NCI-H446 (cell line): Measurements from ENCODE around the gene RBM10.

Experiments
- DNase-seq, 2 experiments: peaks; one replicate each; lab custom pipeline; 2025; lab: John Stamatoyannopoulos, UW

The RBM10 gene

GRCh38 chrX:47217121-47217851, 72.3 kb downstream of the RBM10 start:
- DNase-seq = peak in 1 of 2 experiments; percentile 50

- peak; percentile 95 to 98 for DNase-seq
Observed at GRCh38 chrX:47217852-47218279, 72.8 kb downstream of the RBM10 start.

- peak; percentile 25 to 79 for DNase-seq
Observed at GRCh38 chrX:47218280-47218919, 73.4 kb downstream of the RBM10 start, which contains the start of gene CDK16. Gene CDK16, plus strand, starts transcription at chrX:47218681. Its CDS starts 4,877 bp downstream, at chrX:47223558.

- peak in 1 of 2 experiments; percentile 43 for DNase-seq
Observed at GRCh38 chrX:47218920-47219815, 74.1 kb downstream of the RBM10 start.

GRCh38 chrX:47221756-47222155, 76.7 kb downstream of the RBM10 start:
- no peak for DNase-seq

GRCh38 chrX:47222751-47223350, 77.8 kb downstream of the RBM10 start:
- DNase-seq = no peak

GRCh38 chrX:47223476-47224250, 78.6 kb downstream of the RBM10 start:
- no peak for DNase-seq

- no peak for DNase-seq
Observed at GRCh38 chrX:47224266-47224895, 79.4 kb downstream of the RBM10 start.

GRCh38 chrX:47224896-47225290, 79.9 kb downstream of the RBM10 start:
- DNase-seq = no peak

GRCh38 chrX:47226071-47226470, 81.0 kb downstream of the RBM10 start:
- DNase-seq = no peak

GRCh38 chrX:47226531-47227333, 81.7 kb downstream of the RBM10 start:
- DNase-seq = no peak

- DNase-seq = no peak
Observed at GRCh38 chrX:47227334-47227583, 82.2 kb downstream of the RBM10 start.

- no peak for DNase-seq
Observed at GRCh38 chrX:47228550-47229270, 83.7 kb downstream of the RBM10 start.

GRCh38 chrX:47229427-47229826, 84.4 kb downstream of the RBM10 start:
- DNase-seq = no peak

GRCh38 chrX:47230136-47230868, 85.3 kb downstream of the RBM10 start:
- no peak for DNase-seq

- DNase-seq = no peak
Observed at GRCh38 chrX:47231167-47231566, 86.1 kb downstream of the RBM10 start.

- no peak for DNase-seq
Observed at GRCh38 chrX:47232197-47232802, 87.3 kb downstream of the RBM10 start.

- peak; percentile 31 to 61 for DNase-seq
Observed at GRCh38 chrX:47232803-47233332, 87.8 kb downstream of the RBM10 start, which contains the start of gene USP11. Gene USP11, plus strand, starts transcription at chrX:47233009. Its CDS starts 35 bp downstream, at chrX:47233044.
